GM12891 (cell line): Measurements from ENCODE around the gene DVL3.

Experiments used
- POLR2A ChIP-seq: IDR thresholded peaks from 2 replicates; pipeline ENCODE4 v1.6.1; 2011; ENCODE audit warnings: low read depth, low read length, control low read depth
- TAF1 ChIP-seq: IDR thresholded peaks from 2 replicates; pipeline ENCODE4 v1.6.1; 2011; ENCODE audit warnings: low read depth, low read length, control low read depth

GRCh38 chr3:184149123-184149522, 6.1 kb upstream of the DVL3 start:
- TF ChIP-seq POLR2A (no peak), TAF1 (no peak)
